GM19463 (cell line): ENCODE measurements around the gene PLSCR5.

ENCODE experiments used
- ATAC-seq: cut with Tn5 transposase; IDR thresholded peaks from one replicate; pipeline ENCODE4 v1.9.1; 2021; ENCODE audit warnings: mild to moderate bottlenecking, moderate library complexity; ENCODE audit not compliant: unreplicated experiment

PLSCR5 gene

GRCh38 chr3:146605106-146605505 is at the start of gene PLSCR5:
TSS of gene PLSCR5 (minus strand) at chr3:146605346. CDS start at chr3:146605212, 134 bp downstream.
- no peak for ATAC-seq

- ATAC-seq = no peak
Measured at GRCh38 chr3:146653978-146654377, 48.8 kb upstream of the PLSCR5 start.

GRCh38 chr3:146650691-146651442 is 45.7 kb upstream of the PLSCR5 start:
- no peak for ATAC-seq

- ATAC-seq = no peak
Measured at GRCh38 chr3:146646261-146646660, 41.1 kb upstream of the PLSCR5 start.

- peak; percentile 79 for ATAC-seq
Measured at GRCh38 chr3:146640955-146641867, 36.1 kb upstream of the PLSCR5 start.

- no peak for ATAC-seq
Measured at GRCh38 chr3:146640361-146640760, 35.2 kb upstream of the PLSCR5 start.

GRCh38 chr3:146638718-146639117 is 33.6 kb upstream of the PLSCR5 start:
- no peak for ATAC-seq

- ATAC-seq = no peak
Measured at GRCh38 chr3:146637871-146638270, 32.7 kb upstream of the PLSCR5 start.

- no peak for ATAC-seq
Measured at GRCh38 chr3:146636881-146637280, 31.7 kb upstream of the PLSCR5 start.

GRCh38 chr3:146634346-146634745 is 29.2 kb upstream of the PLSCR5 start:
- no peak for ATAC-seq

- no peak for ATAC-seq
Measured at GRCh38 chr3:146628671-146629070, 23.5 kb upstream of the PLSCR5 start.

GRCh38 chr3:146626403-146627122 is 21.4 kb upstream of the PLSCR5 start:
- no peak for ATAC-seq

- ATAC-seq = peak; percentile 76
Measured at GRCh38 chr3:146625186-146625775, 20.1 kb upstream of the PLSCR5 start.

GRCh38 chr3:146621723-146622122 is 16.6 kb upstream of the PLSCR5 start:
- ATAC-seq = no peak

GRCh38 chr3:146612015-146612414 is 6.9 kb upstream of the PLSCR5 start:
- no peak for ATAC-seq

- ATAC-seq = no peak
Measured at GRCh38 chr3:146611096-146611495, 6.0 kb upstream of the PLSCR5 start.

GRCh38 chr3:146598535-146598934 is 6.6 kb downstream of the PLSCR5 start:
- ATAC-seq = no peak

GRCh38 chr3:146594843-146595482 is 10.2 kb downstream of the PLSCR5 start:
- no peak for ATAC-seq

GRCh38 chr3:146593776-146594175 is 11.4 kb downstream of the PLSCR5 start:
- no peak for ATAC-seq

GRCh38 chr3:146590521-146590920 is 14.6 kb downstream of the PLSCR5 start:
- no peak for ATAC-seq
